H9 (cell line): ENCODE measurements around the gene PLXNA4. TPM values are rescaled to one million over a fixed set of nuclear protein-coding genes. Genes with fewer than 3 reads are reported as not detected.

Experiments used
- DNase-seq: peaks from one replicate; pipeline ENCODE4 v3.0.0-alpha.2; 2017
- H2AFZ ChIP-seq: one replicate; pipeline ENCODE4 v1.6.1; 2013; ENCODE audit warnings: mild to moderate bottlenecking, low read length, control low read depth, moderate library complexity
- H2AK5ac ChIP-seq: 2 replicates; pipeline ENCODE4 v1.6.1; 2013; ENCODE audit warnings: low read length, control low read depth, mixed read lengths; ENCODE audit not compliant: insufficient read length
- H2BK120ac ChIP-seq: one replicate; pipeline ENCODE4 v1.6.1; 2013; ENCODE audit warnings: low read depth, mild to moderate bottlenecking, low read length, control low read depth, inconsistent platforms; ENCODE audit not compliant: poor library complexity, severe bottlenecking
- H2BK12ac ChIP-seq: 2 replicates; pipeline ENCODE4 v1.6.1; 2013; ENCODE audit warnings: low read length, control low read depth, mixed read lengths, low read depth; ENCODE audit not compliant: insufficient read length
- H2BK15ac ChIP-seq: 2 replicates; pipeline ENCODE4 v1.6.1; 2013; ENCODE audit warnings: low read depth, low read length, control low read depth
- H2BK20ac ChIP-seq: one replicate; pipeline ENCODE4 v1.6.1; 2013; ENCODE audit warnings: low read depth, mild to moderate bottlenecking, low read length, control low read depth, inconsistent platforms; ENCODE audit not compliant: poor library complexity, severe bottlenecking
- H2BK5ac ChIP-seq: 2 replicates; pipeline ENCODE4 v1.6.1; 2013; ENCODE audit warnings: low read length, control low read depth, mixed read lengths; ENCODE audit not compliant: insufficient read length
- H3K14ac ChIP-seq: 2 replicates; pipeline ENCODE4 v1.6.1; 2013; ENCODE audit warnings: low read length, control low read depth; ENCODE audit not compliant: insufficient read depth
- H3K18ac ChIP-seq: 2 replicates; pipeline ENCODE4 v1.6.1; 2013; ENCODE audit warnings: low read depth, mild to moderate bottlenecking, mixed read lengths, low read length, control low read depth; ENCODE audit not compliant: insufficient read length
- H3K23ac ChIP-seq: 2 replicates; pipeline ENCODE4 v1.6.1; 2013; ENCODE audit warnings: low read length, control low read depth, mixed read lengths, low read depth; ENCODE audit not compliant: insufficient read length
- H3K23me2 ChIP-seq: 2 replicates; pipeline ENCODE4 v1.6.1; 2013; ENCODE audit warnings: low read depth, mild to moderate bottlenecking, mixed read lengths, low read length, control low read depth; ENCODE audit not compliant: insufficient read length, poor library complexity, severe bottlenecking
- H3K27ac ChIP-seq: 2 replicates; pipeline ENCODE4 v1.5.1; 2013; ENCODE audit warnings: low read length, control low read depth, mixed read lengths, low read depth; ENCODE audit not compliant: insufficient read length
- H3K27me3 ChIP-seq: 2 replicates; pipeline ENCODE4 v1.6.1; 2013; ENCODE audit warnings: low read length, control low read depth, inconsistent platforms; ENCODE audit not compliant: insufficient read depth
- H3K4ac ChIP-seq: 2 replicates; pipeline ENCODE4 v1.6.1; 2013; ENCODE audit warnings: low read depth, mild to moderate bottlenecking, control low read depth, inconsistent platforms, low read length, moderate library complexity
- H3K4me1 ChIP-seq: 2 replicates; pipeline ENCODE4 v1.6.1; 2013; ENCODE audit warnings: low read length, control low read depth, inconsistent platforms; ENCODE audit not compliant: insufficient read depth
- H3K4me2 ChIP-seq: 2 replicates; pipeline ENCODE4 v1.6.1; 2013; ENCODE audit warnings: low read length, control low read depth, mixed read lengths; ENCODE audit not compliant: insufficient read length, insufficient read depth
- H3K56ac ChIP-seq: 2 replicates; pipeline ENCODE4 v1.6.1; 2013; ENCODE audit warnings: low read depth, mild to moderate bottlenecking, mixed read lengths, low read length, control low read depth; ENCODE audit not compliant: insufficient read length
- H3K79me1 ChIP-seq: 2 replicates; pipeline ENCODE4 v1.6.1; 2013; ENCODE audit warnings: low read depth, mild to moderate bottlenecking, moderate library complexity, low read length, control low read depth, inconsistent platforms; ENCODE audit not compliant: insufficient read depth, poor library complexity, severe bottlenecking
- H3K79me2 ChIP-seq: 2 replicates; pipeline ENCODE4 v1.6.1; 2013; ENCODE audit warnings: low read length, control low read depth, inconsistent platforms; ENCODE audit not compliant: insufficient read depth
- H3K9ac ChIP-seq: 2 replicates; pipeline ENCODE4 v1.6.1; 2013; ENCODE audit warnings: low read length, control low read depth, mixed read lengths; ENCODE audit not compliant: insufficient read length; ENCODE audit errors: extremely low read depth
- H3K9me3 ChIP-seq: one replicate; pipeline ENCODE4 v1.6.1; 2013; ENCODE audit warnings: low read depth, low read length, inconsistent platforms; ENCODE audit not compliant: control insufficient read depth
- H3T11ph ChIP-seq: one replicate; pipeline ENCODE4 v1.6.1; 2013; ENCODE audit warnings: mild to moderate bottlenecking, low read length, control low read depth, inconsistent platforms
- H4K20me1 ChIP-seq: one replicate; pipeline ENCODE4 v1.6.1; 2013; ENCODE audit not compliant: control insufficient read depth, insufficient read length, insufficient read depth
- H4K5ac ChIP-seq: 2 replicates; pipeline ENCODE4 v1.6.1; 2013; ENCODE audit warnings: low read depth, mild to moderate bottlenecking, mixed read lengths, low read length, control low read depth; ENCODE audit not compliant: insufficient read length
- H4K8ac ChIP-seq: replicated peaks from 2 replicates; pipeline ENCODE4 v1.6.1; 2013; ENCODE audit warnings: low read length, control low read depth, mixed read lengths, low read depth; ENCODE audit not compliant: insufficient read length
- H4K91ac ChIP-seq: 2 replicates; pipeline ENCODE4 v1.6.1; 2013; ENCODE audit warnings: low read depth, mild to moderate bottlenecking, moderate library complexity, mixed read lengths, low read length, control low read depth; ENCODE audit not compliant: insufficient read length
- H3K27ac Mint-ChIP-seq, 3 experiments: 2 replicates in 2 of 3; 3 replicates in 1 of 3; pipeline ENCODE4 v1.8.0; 2020 to 2021; ENCODE audit warnings: mixed read lengths in 3 of 3, mild to moderate bottlenecking in 1 of 3, moderate library complexity in 1 of 3
- H3K27me3 Mint-ChIP-seq: 2 replicates; pipeline ENCODE4 v1.8.0; 2021; ENCODE audit warnings: low read depth, mild to moderate bottlenecking, moderate library complexity, mixed read lengths
- H3K36me3 Mint-ChIP-seq, 3 experiments: 2 replicates in 2 of 3; 3 replicates in 1 of 3; pipeline ENCODE4 v1.8.0; 2020 to 2021; ENCODE audit warnings: low read depth in 3 of 3, mixed read lengths in 3 of 3; ENCODE audit not compliant: insufficient read depth in 1 of 3
- H3K4me1 Mint-ChIP-seq, 2 experiments: 2 replicates each; pipeline ENCODE4 v1.8.0; 2020; ENCODE audit warnings: mixed read lengths in 2 of 2
- H3K4me3 Mint-ChIP-seq, 2 experiments: 2 replicates in 1 of 2; 3 replicates in 1 of 2; pipeline ENCODE4 v1.8.0; 2020 to 2021; ENCODE audit warnings: mild to moderate bottlenecking in 2 of 2, mixed read lengths in 2 of 2, moderate library complexity in 1 of 2
- H3K9me3 Mint-ChIP-seq, 2 experiments: 2 replicates in 1 of 2; 3 replicates in 1 of 2; pipeline ENCODE4 v1.8.0; 2020; ENCODE audit warnings: mild to moderate bottlenecking in 2 of 2, mixed read lengths in 2 of 2, moderate library complexity in 1 of 2
- CTCF ChIP-seq: fragments of 200-600 bp; sonication (generic); conservative IDR thresholded peaks from 3 replicates; pipeline ENCODE4 v1.8.0; 2021; ENCODE audit warnings: antibody characterized with exemption, mild to moderate bottlenecking
- WGBS: extraction: QIAGEN DNeasy Blood & Tissue Kit; methylation state at CpG from one replicate; pipeline ENCODE4 v1.1.7; 2013; ENCODE audit warnings: missing lambda C conversion rate, low lambda C conversion rate, mixed read lengths; ENCODE audit not compliant: insufficient read length; ENCODE audit errors: extremely low coverage; 5-methylcytosine and 5-hydroxymethylcytosine counted together
- total RNA-seq: library from RNA; stranded (reverse); gene quantifications from 2 replicates; pipeline ENCODE4 v1.2.1, GENCODE V29; 2021

PLXNA4 gene
- total RNA-seq, 1 experiment from 2014 or later: 0.35 TPM

- Histone ChIP-seq H3K27me3 (peaks cover 11% of the 10 kb centered on the region), H3K4me2 (no peak overlapping the region), H4K8ac (no peak overlapping the region), H3K4me1 (no peaks in the 10 kb centered on the region), H3K23ac (no peak overlapping the region), H2BK20ac (no peak overlapping the region), H2AFZ (no peak overlapping the region), H3K4ac (no peak overlapping the region), H2BK120ac (no peak overlapping the region), H2BK12ac (no peak overlapping the region), H3K56ac (no peak overlapping the region), H4K91ac (no peak overlapping the region), H3K79me2 (no peaks in the 10 kb centered on the region), H3K9ac (no peak overlapping the region), H3K9me3 (no peaks in the 10 kb centered on the region), H3K14ac (no peak overlapping the region), H3K18ac (no peak overlapping the region), H2BK5ac (no peak overlapping the region), H3K27ac (no peak overlapping the region), H3K79me1 (no peaks in the 10 kb centered on the region), H4K5ac (no peak overlapping the region), H2BK15ac (no peak overlapping the region), H4K20me1 (no peaks in the 10 kb centered on the region), H3T11ph (no peak overlapping the region), H3K23me2 (no peaks in the 10 kb centered on the region), H2AK5ac (no peak overlapping the region)
- Mint-ChIP-seq H3K4me1 (peaks cover 15 to 22% of the 10 kb centered on the region in 2 experiments), H3K27ac (peak overlapping the region in 1 of 3 experiments; percentile 12; a peak in 1 of 7 replicates), H3K4me3 (no peak overlapping the region), H3K36me3 (peaks cover 0 to 3% (median 0%) of the 10 kb centered on the region in 3 experiments; a peak in 3 of 7 replicates), H3K9me3 (peaks cover 4 to 23% of the 10 kb centered on the region in 2 experiments; a peak in 4 of 5 replicates), H3K27me3 (peaks cover 100% of the 10 kb centered on the region)
- WGBS: no CpG with 5 or more reads among the region's 8 CpGs
- TF ChIP-seq CTCF: no peak
- DNase-seq: no peak
These were observed 11.4 kb downstream of the PLXNA4 start for GRCh38 chr7:132564849-132565248.
